ENCODE results near the gene CREB5.

The CREB5 gene

DNA sequence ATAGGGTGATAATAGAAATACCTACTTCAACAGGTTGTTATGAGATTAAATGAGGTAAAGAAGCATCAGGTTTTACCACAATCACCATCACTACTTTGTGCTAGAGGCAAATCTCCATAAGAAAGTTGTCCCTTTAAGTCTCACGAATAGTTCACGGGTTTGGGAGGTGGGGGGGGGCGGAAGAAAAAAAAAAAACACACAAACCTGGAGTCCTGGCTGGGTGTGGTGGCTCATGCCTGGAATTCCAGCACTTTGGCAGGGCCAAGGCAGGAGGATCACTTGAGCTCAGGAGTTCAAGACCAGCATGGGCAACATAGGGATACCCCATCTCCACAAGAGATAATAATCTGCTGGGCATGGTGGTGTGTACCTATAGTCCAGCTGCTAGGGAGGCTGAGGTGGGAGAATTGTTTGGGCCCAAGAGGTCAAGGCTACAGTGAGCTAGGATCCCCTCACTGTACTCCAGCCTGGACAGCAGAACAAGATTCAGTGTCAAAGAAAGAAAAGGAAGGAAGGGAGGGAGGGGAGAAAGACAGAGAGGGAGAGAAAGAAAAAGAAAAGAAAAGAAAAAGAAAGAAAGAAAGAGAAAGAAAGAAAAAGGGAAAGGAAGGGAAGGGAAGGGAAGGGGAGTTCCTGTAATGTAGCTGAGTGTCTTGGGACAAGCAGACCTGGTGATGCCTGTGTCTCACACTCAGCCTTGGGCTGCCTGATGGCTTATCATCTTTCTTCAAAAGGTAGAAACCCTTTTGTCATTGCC lies 231.4 kb downstream of the CREB5 start:
- no peaks in the 10 kb centered on the region for H3K27me3 ChIP-seq (ENCODE audit: control insufficient read depth, insufficient read depth, low read length)
- H3K4me3 ChIP-seq (ENCODE audit: low read depth, low read length) = no peak overlapping the region
- H3K4me1 ChIP-seq (ENCODE audit: control insufficient read depth, insufficient read depth, low read length) = peaks cover 16% of the 10 kb centered on the region
- no peaks in the 10 kb centered on the region for H3K36me3 ChIP-seq (ENCODE audit: control insufficient read depth, insufficient read depth, low read length)
- H3K9me3 ChIP-seq (ENCODE audit: control insufficient read depth, insufficient read depth, low read length) = no peaks in the 10 kb centered on the region
- no peak overlapping the region for H3K9ac ChIP-seq (ENCODE audit: low read depth, low read length)

DNA sequence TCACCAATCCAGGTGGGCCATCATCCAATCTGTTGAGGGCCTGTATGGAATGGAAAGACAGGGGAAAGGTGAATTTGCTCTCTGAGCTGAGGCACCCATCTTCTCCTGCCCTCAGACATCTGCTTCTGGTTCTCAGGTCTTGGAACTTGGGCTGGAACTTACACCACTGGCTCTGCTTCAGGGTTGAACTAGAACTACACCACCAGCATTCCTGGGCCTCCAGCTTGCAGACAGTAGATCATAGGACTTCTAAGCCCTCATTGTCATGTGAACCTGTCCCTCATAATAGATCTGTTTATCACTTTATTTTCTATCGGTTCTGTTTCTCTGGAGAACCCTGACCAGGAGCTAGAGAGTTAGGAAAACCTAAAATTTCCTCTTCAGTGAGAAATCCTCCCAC lies 233.5 kb downstream of the CREB5 start:
- Histone ChIP-seq H3K9me3 (ENCODE audit: control insufficient read depth, insufficient read depth, low read length) (no peaks in the 10 kb centered on the region), H3K9ac (ENCODE audit: low read depth, low read length) (no peak overlapping the region), H3K4me1 (ENCODE audit: control insufficient read depth, insufficient read depth, low read length) (peaks cover 16% of the 10 kb centered on the region), H3K36me3 (ENCODE audit: control insufficient read depth, insufficient read depth, low read length) (no peaks in the 10 kb centered on the region), H3K27me3 (ENCODE audit: control insufficient read depth, insufficient read depth, low read length) (no peaks in the 10 kb centered on the region), H3K4me3 (ENCODE audit: low read depth, low read length) (no peak overlapping the region)

DNA sequence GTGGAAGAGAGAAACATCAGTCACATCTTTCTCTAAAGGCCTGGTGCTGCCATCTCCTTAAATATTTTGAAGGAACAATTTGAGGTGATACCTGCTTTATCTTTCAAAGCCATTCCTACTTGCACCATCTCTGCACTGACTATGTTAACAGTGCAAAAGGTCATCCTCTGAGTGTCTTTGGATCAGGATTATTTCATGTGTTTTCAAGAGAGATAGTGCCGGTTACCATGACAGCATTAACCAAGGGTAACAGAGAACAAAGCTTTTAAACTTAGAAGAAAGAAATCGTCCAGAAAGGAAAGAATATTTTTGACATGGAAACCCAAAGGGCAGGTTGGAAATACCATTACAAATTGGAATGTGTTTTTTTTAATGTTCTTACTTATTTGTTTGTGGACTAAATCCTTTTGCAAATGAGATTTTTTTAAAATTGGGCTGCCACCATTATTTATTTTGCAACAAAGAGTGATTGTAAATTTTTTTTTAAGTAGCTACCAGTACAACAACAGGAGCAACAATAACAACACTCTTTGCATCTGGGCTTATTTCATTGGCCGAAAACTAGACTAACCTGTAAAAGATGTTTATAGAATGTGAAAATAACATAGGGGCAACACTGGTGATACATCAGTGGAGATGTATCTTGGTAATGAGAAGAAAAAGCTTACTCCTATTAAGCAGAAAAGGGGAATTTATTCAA lies 234.2 kb downstream of the CREB5 start:
- Histone ChIP-seq H3K4me1 (ENCODE audit: control insufficient read depth, insufficient read depth, low read length) (peaks cover 16% of the 10 kb centered on the region), H3K36me3 (ENCODE audit: control insufficient read depth, insufficient read depth, low read length) (no peaks in the 10 kb centered on the region), H3K9me3 (ENCODE audit: control insufficient read depth, insufficient read depth, low read length) (no peaks in the 10 kb centered on the region), H3K27me3 (ENCODE audit: control insufficient read depth, insufficient read depth, low read length) (no peaks in the 10 kb centered on the region), H3K4me3 (ENCODE audit: low read depth, low read length) (no peak overlapping the region), H3K9ac (ENCODE audit: low read depth, low read length) (no peak overlapping the region)

DNA sequence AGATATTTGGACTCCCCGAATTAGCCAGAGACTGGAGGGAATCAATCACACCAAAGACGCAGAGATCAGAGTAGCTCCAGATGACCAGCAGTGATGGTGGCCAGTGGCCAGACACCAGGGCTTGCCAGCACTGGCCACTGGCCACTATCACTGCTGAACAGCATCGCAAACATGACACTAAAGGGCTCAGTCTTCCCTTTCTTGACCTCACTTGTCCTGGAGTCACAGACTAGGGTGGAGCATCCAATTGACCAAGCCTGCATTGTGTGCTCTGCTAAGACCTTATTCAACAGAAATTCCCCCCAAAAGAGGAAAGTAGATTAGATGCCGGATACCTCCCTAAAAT lies 234.7 kb downstream of the CREB5 start:
- H3K36me3 ChIP-seq (ENCODE audit: control insufficient read depth, insufficient read depth, low read length) = no peaks in the 10 kb centered on the region
- no peaks in the 10 kb centered on the region for H3K9me3 ChIP-seq (ENCODE audit: control insufficient read depth, insufficient read depth, low read length)
- no peak overlapping the region for H3K4me3 ChIP-seq (ENCODE audit: low read depth, low read length)
- no peak overlapping the region for H3K9ac ChIP-seq (ENCODE audit: low read depth, low read length)
- peaks cover 16% of the 10 kb centered on the region for H3K4me1 ChIP-seq (ENCODE audit: control insufficient read depth, insufficient read depth, low read length)
- H3K27me3 ChIP-seq (ENCODE audit: control insufficient read depth, insufficient read depth, low read length) = no peaks in the 10 kb centered on the region

DNA sequence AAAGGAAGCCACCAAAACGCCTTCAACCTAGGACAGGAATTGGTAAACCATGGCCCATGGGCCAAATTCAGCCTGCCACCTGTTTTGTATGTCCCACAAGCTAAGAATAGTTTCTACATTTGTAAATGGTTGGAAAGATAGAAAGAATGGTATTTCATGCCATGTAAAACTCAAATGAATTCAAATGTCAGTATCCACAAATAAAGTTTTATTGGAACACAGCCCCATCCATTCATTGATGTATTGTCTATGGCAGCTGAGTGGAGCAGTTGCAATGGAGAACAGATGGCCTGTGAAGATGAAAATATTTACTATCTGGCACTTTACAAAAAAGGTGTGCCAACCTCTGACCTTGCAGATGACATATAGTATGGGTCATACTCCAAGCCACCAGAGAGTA lies 236.9 kb downstream of the CREB5 start:
- Histone ChIP-seq H3K4me1 (ENCODE audit: control insufficient read depth, insufficient read depth, low read length) (no peaks in the 10 kb centered on the region), H3K9me3 (ENCODE audit: control insufficient read depth, insufficient read depth, low read length) (no peaks in the 10 kb centered on the region), H3K27me3 (ENCODE audit: control insufficient read depth, insufficient read depth, low read length) (no peaks in the 10 kb centered on the region), H3K4me3 (ENCODE audit: low read depth, low read length) (no peak overlapping the region), H3K36me3 (ENCODE audit: control insufficient read depth, insufficient read depth, low read length) (no peaks in the 10 kb centered on the region), H3K9ac (ENCODE audit: low read depth, low read length) (no peak overlapping the region)

DNA sequence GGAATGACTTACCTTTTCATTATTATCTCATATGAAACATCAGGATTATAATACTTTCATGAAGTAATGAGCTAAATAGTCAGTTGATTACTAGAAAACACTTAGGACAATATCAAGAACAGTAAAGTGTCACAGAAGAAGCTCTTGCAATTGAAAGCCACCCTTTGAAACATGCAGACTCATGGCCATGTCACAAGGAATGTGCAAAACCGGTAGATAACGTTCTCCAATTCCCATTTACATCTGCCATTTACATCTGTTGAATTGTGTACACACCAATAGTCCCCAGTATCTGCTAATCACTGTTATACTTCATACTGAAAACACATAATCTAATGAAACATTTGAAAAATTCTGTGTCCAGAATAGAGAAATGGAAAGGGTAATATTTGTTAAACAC lies 237.5 kb downstream of the CREB5 start:
- H3K36me3 ChIP-seq (ENCODE audit: control insufficient read depth, insufficient read depth, low read length) = no peaks in the 10 kb centered on the region

DNA sequence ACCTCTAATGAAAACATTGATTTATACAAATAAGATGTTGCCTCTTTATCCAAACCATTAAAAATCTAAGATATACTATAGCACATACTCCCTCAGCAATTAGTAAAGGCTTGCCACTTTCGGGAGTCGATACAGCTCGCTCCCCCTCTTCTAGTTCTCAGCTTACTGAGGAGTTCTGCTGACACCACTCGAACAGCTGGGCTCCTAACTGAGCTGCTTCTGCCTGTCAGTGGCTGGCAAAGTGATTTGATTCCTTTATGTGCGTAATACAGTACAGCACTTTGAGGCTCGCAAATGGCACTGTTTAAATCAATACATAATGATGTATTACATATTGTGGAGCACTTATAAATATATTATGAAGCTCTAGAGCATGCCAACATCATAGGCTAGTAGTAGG lies 241.8 kb downstream of the CREB5 start:
- Histone ChIP-seq H3K4me1 (ENCODE audit: control insufficient read depth, insufficient read depth, low read length) (no peaks in the 10 kb centered on the region), H3K9ac (ENCODE audit: low read depth, low read length) (no peak overlapping the region), H3K36me3 (ENCODE audit: control insufficient read depth, insufficient read depth, low read length) (no peaks in the 10 kb centered on the region), H3K4me3 (ENCODE audit: low read depth, low read length) (no peak overlapping the region), H3K9me3 (ENCODE audit: control insufficient read depth, insufficient read depth, low read length) (no peaks in the 10 kb centered on the region), H3K27me3 (ENCODE audit: control insufficient read depth, insufficient read depth, low read length) (no peaks in the 10 kb centered on the region)

More for the DNA sequence above, 237.5 kb downstream of the CREB5 start:
- Histone ChIP-seq H3K9ac (ENCODE audit: low read depth, low read length) (no peak overlapping the region), H3K4me3 (ENCODE audit: low read depth, low read length) (no peak overlapping the region), H3K27me3 (ENCODE audit: control insufficient read depth, insufficient read depth, low read length) (no peaks in the 10 kb centered on the region), H3K4me1 (ENCODE audit: control insufficient read depth, insufficient read depth, low read length) (no peaks in the 10 kb centered on the region), H3K9me3 (ENCODE audit: control insufficient read depth, insufficient read depth, low read length) (no peaks in the 10 kb centered on the region)

DNA sequence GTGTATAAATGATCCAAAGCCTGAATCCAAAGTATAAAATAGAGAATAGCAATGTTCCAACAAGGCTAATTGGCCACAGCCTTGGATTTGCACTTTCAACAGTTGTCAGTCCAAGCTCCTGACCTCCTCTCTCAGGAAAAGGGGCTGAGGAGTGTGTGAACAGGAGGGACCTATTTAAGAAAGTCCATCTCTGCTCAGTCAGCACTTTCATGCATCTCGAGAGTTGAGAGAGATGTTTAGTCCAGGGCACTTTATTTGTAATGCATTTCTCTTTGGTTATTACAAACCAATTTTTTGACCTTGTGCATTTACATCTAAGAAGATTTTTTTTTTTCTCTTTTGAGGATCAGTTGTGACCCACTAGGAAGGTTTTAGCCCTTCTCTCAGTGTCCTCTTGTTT lies 244.2 kb downstream of the CREB5 start:
- H3K36me3 ChIP-seq (ENCODE audit: control insufficient read depth, insufficient read depth, low read length) = no peaks in the 10 kb centered on the region

DNA sequence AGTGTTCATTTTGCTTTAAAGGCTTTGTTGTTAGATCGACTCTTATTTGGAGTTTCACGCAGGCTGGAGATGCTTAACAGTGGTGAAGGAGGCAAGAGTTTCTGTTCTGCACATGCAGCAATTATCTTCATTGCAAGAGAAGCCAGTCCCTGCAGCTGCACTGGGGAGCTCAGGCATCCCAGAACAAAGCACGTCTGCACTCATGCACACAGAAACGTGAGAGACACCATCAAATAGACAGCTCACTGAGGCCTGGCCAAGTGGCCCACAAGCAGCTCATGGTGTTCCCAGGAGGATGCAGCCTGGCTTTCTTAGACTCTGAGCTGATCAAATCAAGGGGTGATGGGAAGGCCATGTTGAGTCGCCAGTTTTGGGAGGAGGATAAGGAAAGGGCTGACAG lies 246.1 kb downstream of the CREB5 start:
- Histone ChIP-seq H3K9me3 (ENCODE audit: control insufficient read depth, insufficient read depth, low read length) (no peaks in the 10 kb centered on the region), H3K4me1 (ENCODE audit: control insufficient read depth, insufficient read depth, low read length) (no peaks in the 10 kb centered on the region), H3K9ac (ENCODE audit: low read depth, low read length) (no peak overlapping the region), H3K4me3 (ENCODE audit: low read depth, low read length) (no peak overlapping the region), H3K27me3 (ENCODE audit: control insufficient read depth, insufficient read depth, low read length) (no peaks in the 10 kb centered on the region), H3K36me3 (ENCODE audit: control insufficient read depth, insufficient read depth, low read length) (no peaks in the 10 kb centered on the region)

More for the DNA sequence above, 244.2 kb downstream of the CREB5 start:
- Histone ChIP-seq H3K9me3 (ENCODE audit: control insufficient read depth, insufficient read depth, low read length) (no peaks in the 10 kb centered on the region), H3K9ac (ENCODE audit: low read depth, low read length) (no peak overlapping the region), H3K4me1 (ENCODE audit: control insufficient read depth, insufficient read depth, low read length) (no peaks in the 10 kb centered on the region), H3K27me3 (ENCODE audit: control insufficient read depth, insufficient read depth, low read length) (no peaks in the 10 kb centered on the region), H3K4me3 (ENCODE audit: low read depth, low read length) (no peak overlapping the region)

DNA sequence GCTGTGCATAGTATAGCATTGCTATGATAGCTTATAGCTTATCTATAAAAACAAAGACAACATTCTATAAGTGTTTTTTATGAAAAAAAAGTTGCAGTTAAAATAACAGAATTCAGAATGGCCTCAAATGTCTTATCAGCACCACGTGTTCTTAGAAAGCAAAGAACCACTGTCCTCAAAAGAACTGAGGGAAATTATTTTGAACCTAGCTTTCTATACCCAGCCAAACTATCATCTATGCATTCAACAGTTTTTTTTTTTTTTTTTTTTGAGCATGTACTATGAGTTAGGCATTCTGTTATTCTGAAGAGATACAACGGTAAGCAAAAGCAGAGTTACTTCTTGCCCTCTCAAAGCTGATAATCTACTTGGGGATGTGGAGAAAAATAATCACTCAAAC lies 247.8 kb downstream of the CREB5 start:
- H3K9me3 ChIP-seq (ENCODE audit: control insufficient read depth, insufficient read depth, low read length) = no peaks in the 10 kb centered on the region
- no peaks in the 10 kb centered on the region for H3K27me3 ChIP-seq (ENCODE audit: control insufficient read depth, insufficient read depth, low read length)
- no peak overlapping the region for H3K9ac ChIP-seq (ENCODE audit: low read depth, low read length)
- H3K4me1 ChIP-seq (ENCODE audit: control insufficient read depth, insufficient read depth, low read length) = no peaks in the 10 kb centered on the region
- no peaks in the 10 kb centered on the region for H3K36me3 ChIP-seq (ENCODE audit: control insufficient read depth, insufficient read depth, low read length)
- H3K4me3 ChIP-seq (ENCODE audit: low read depth, low read length) = no peak overlapping the region

DNA sequence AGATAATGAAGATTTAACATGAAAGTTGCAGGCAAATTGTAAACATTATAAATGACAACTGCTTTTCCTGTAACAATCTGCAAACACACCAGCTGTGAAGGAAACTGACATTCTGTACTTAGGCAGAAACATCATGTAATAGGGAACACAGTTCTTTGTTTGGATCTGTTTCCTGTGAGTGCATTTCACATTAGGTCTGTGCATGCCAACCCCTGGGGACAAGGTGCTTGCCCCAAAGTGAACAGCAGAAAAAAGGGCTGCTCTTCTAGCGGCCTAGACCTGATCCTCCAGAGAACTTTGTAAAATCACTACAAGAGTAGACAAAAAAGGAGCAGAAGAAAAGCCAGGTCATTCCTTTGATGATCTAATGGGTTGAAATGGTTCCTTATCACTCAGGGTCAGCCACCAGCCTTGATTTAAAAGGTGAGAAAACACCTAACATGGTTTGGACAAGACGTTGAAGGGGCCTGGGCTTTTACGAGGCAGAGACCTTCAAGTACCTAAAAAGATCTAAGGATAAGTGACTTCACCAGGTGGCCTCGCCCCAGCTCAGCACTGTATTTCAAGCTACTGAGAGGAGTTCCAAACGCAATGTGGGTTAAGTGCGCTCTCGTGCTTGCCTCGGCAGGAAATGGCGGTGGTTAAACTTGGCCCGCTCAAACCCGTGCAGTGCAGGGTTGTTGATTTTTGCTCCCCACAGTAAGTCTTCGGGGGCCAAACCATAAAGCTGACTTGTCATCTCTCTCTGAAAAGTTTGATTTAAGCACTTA lies 249.7 kb downstream of the CREB5 start:
- H3K4me3 ChIP-seq (ENCODE audit: low read depth, low read length) = no peak overlapping the region
- no peaks in the 10 kb centered on the region for H3K9me3 ChIP-seq (ENCODE audit: control insufficient read depth, insufficient read depth, low read length)
- H3K27me3 ChIP-seq (ENCODE audit: control insufficient read depth, insufficient read depth, low read length) = no peaks in the 10 kb centered on the region
- H3K9ac ChIP-seq (ENCODE audit: low read depth, low read length) = no peak overlapping the region
- H3K4me1 ChIP-seq (ENCODE audit: control insufficient read depth, insufficient read depth, low read length) = no peaks in the 10 kb centered on the region
- H3K36me3 ChIP-seq (ENCODE audit: control insufficient read depth, insufficient read depth, low read length) = no peaks in the 10 kb centered on the region

DNA sequence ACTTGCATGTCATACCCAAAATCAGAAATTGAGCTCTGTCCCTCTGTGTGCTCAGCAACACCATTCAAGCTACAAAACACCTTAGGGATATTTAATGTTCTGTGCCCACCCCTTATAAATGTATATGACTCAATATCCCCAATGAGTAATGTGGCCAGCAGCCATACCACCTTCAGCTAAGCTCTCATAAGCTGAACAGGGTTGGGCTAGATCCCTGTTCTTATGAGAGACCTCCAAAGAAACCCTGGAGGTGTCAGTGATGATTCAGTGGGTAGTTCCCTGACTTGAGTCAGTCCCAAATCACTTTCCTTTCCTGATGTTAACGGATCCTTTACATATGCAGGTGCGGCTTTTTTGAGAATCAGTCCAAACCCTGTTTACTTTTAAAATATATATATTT lies 253.8 kb downstream of the CREB5 start:
- Histone ChIP-seq H3K9me3 (ENCODE audit: control insufficient read depth, insufficient read depth, low read length) (no peaks in the 10 kb centered on the region), H3K9ac (ENCODE audit: low read depth, low read length) (no peak overlapping the region), H3K4me1 (ENCODE audit: control insufficient read depth, insufficient read depth, low read length) (no peaks in the 10 kb centered on the region), H3K27me3 (ENCODE audit: control insufficient read depth, insufficient read depth, low read length) (no peaks in the 10 kb centered on the region), H3K36me3 (ENCODE audit: control insufficient read depth, insufficient read depth, low read length) (no peaks in the 10 kb centered on the region), H3K4me3 (ENCODE audit: low read depth, low read length) (no peak overlapping the region)

Data from iPS-15b (cell line).